GM12892 (cell line): Measurements from ENCODE around the gene GLCE. TPM values are rescaled to one million over a fixed set of nuclear protein-coding genes. Genes with fewer than 3 reads are reported as not detected.

Experiments
- DNase-seq: peaks from one replicate; pipeline ENCODE4 v3.0.0; 2011; ENCODE audit not compliant: insufficient read length
- FAIRE-seq: peaks from 2 replicates; lab custom pipeline; 2011; peaks lifted over from hg19 to GRCh38; lab: Jason Lieb, UNC
- POLR2A ChIP-seq: IDR thresholded peaks from 2 replicates; pipeline ENCODE4 v1.6.1; 2011; ENCODE audit warnings: low read depth, low read length, control low read depth
- POLR2AphosphoS5 ChIP-seq: IDR thresholded peaks from 2 replicates; pipeline ENCODE4 v1.6.1; 2011; ENCODE audit warnings: low read depth, low read length, control low read depth
- TAF1 ChIP-seq: IDR thresholded peaks from 2 replicates; pipeline ENCODE4 v1.6.1; 2011; ENCODE audit warnings: low read depth, mild to moderate bottlenecking, control low read depth, low read length, borderline replicate concordance
- polyA plus RNA-seq: library from polyadenylated mRNA; unstranded; fragments of >200 nt; gene quantifications from one replicate; pipeline ENCODE4 v1.2.1, GENCODE V29; 2012; ENCODE audit warnings: missing spikeins, inconsistent platforms; ENCODE audit not compliant: missing spikeins

The GLCE gene
- 1.4 TPM for polyA plus RNA-seq

- TF ChIP-seq POLR2AphosphoS5 (peak; percentile 53; the same call in 1 of the 2 replicates), TAF1 (peak; percentile 66), POLR2A (peak; percentile 72; the same call in 1 of the 2 replicates)
- peak; percentile 92 for DNase-seq
Measured at GRCh38 chr15:69160141-69160993, at the start of gene GLCE. GLCE (plus strand) TSS chr15:69160635; CDS start chr15:69255807, 95,172 bp downstream.

DNA sequence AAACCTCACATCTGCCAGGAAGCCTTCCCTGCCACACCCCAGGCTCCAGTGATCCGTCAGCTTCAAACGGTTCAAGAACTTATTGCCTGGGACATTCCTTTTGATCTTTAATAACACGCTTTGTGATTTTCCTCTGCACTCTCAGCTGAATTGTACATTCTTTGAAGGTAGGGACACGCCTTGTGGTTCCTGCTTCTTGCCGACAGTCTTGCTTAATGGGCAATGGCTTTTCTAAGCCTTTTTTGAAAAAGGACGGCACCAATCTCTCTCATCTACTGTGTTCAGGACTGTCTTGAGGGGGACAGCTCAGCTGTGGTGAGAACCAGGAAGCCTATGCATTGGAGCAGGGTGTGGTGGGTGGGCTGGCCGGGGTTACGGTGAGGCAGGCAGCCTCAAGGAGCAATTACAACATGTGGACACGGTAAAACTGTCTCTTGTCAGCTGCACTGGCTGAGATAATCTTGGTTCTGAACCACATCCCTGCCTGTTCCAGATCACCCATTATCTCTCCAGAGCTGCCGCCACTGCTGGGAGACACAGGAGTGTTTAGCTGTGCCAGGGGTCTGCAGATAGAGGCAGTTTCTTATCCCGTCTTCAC, 46.0 kb upstream of the GLCE start:
- TF ChIP-seq POLR2AphosphoS5 (no peak), POLR2A (no peak), TAF1 (no peak)
- FAIRE-seq, result no peak

More at GRCh38 chr15:69160141-69160993, at the start of gene GLCE:
- peak; percentile 95 for FAIRE-seq

DNA sequence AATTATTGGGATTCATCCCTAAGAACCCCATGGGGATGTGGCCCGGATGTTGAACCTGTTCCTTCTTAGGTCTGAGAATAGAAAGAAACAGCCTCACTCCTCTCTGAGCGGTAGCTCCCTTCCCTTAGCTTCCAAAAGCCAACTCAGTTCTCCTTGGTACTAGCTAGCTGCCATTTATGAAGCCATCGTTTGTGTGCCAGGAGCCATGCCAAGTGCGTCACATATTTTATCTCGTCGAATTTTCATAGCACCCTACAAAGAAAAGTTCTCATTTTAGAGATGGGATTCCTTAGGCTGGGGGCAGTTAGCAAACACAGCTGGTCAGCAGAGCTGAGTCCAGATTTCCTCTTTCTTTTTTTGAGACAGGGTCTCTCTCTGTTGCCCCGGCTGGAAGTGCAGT, 45.4 kb upstream of the GLCE start:
- no peak for FAIRE-seq
- no peak for DNase-seq

More for the DNA sequence above, 46.0 kb upstream of the GLCE start:
- no peak for DNase-seq

DNA sequence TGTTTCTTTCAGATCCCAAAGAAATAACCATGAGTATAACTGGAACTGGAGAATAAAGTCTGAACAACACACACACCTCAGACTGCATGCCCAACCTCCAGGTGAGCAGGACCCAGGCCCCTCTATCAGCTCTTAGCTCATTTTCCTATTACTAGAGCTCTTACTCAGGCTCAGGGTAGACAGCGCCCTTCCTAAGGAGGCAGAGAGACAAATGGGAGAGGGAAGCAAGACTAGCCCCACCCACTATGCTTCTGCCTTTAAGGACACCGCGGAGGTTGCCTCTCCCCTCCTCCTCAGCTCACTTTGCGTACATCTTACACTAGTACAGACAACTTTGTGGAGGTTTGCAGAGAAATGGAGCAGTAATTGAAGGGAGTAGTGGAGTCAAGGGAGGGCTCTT, 44.0 kb upstream of the GLCE start:
- TF ChIP-seq TAF1, result no peak
- no peak for TF ChIP-seq POLR2A
- no peak for TF ChIP-seq POLR2AphosphoS5
- FAIRE-seq (no peak), DNase-seq (no peak)

More for the DNA sequence above, 45.4 kb upstream of the GLCE start:
- TF ChIP-seq POLR2A (no peak), TAF1 (no peak), POLR2AphosphoS5 (no peak)

DNA sequence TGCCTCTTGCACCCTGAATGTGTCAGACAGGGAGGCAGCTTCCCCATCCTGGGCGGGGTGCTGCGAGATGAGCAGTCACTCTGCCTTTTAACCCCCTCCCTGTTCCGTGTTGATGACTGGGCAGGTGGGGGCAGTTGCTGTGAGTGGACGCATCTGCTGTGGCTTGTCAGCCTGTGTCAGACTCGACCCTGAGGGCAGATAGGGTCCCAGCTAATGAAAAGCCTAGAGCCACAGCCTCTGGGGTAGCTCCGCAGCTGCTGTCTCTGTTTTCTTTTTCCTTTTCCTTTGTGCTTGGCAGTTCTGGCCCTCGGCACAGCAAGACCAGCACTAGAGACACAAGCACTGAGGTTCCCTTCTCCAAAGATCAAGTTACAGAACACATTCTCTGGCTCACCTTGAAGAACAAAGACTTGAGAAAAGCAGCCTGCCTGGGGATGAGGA, 43.0 kb upstream of the GLCE start:
- TF ChIP-seq TAF1 (no peak), POLR2AphosphoS5 (no peak), POLR2A (no peak)
- DNase-seq, result no peak
- no peak for FAIRE-seq

DNA sequence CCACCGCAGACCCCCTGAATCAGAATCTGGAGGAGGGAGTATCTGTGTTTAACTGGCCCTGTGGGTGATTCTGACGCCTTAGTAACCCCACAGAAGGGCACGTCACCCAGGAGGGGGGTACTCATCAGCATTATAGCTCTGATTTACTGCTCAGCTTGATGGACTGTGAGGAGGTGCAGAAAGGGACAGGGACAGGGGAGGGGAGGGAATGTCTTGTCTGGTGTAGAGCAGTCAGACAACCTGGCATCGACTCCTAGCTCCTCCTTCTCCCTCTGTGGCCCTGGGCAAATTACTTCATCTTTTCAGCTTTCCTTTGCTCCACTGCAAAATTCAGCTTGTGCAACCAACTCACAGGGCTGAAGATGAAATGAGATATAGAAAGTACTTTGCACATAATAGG, 42.3 kb upstream of the GLCE start:
- no peak for DNase-seq
- no peak for TF ChIP-seq POLR2A
- no peak for TF ChIP-seq TAF1
- TF ChIP-seq POLR2AphosphoS5, result no peak
- no peak for FAIRE-seq

- no peak for TF ChIP-seq TAF1
- TF ChIP-seq POLR2A, result no peak
- no peak for TF ChIP-seq POLR2AphosphoS5
- FAIRE-seq (no peak), DNase-seq (no peak)
Measured at GRCh38 chr15:69119001-69119400, 41.4 kb upstream of the GLCE start.

DNA sequence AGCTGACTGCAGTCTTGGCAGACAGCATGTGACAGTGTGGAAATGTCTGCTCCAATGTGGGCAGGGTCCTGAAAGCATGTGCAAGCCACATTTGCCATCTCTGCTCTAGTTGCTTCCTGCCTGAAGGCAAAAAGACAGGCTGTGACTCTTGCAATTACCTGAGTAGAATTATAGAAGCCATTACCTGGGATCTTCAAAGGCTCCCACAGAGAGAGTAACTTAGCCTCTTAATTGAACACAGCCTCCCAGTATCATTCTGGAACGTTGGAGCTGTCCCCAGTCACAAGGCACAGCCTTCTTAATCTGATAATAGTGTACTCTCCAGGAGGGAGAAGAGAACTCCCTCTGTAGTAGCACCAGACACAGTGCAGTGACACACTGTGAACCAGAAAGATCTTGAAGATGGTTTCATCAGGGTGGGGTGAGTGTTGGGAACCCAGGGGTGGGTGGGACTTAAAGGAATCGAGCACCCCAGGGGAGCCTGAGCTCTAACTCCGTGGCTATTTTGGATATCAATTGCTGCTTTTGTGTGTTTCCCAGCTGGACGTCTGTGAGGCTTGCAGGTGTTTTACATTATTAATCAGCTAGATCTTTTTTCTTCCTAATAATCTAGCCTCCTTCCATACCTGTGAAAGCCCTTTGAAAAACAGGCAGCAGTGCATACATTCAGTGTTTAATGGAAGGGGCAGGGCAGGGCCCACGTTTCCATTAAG, 40.6 kb upstream of the GLCE start:
- TF ChIP-seq POLR2A, result no peak
- FAIRE-seq (no peak), DNase-seq (no peak)

GRCh38 chr15:69120732-69121131, 39.7 kb upstream of the GLCE start:
- FAIRE-seq, result no peak
- DNase-seq, result no peak
- TF ChIP-seq POLR2A (no peak), TAF1 (no peak)

GRCh38 chr15:69121198-69121828, 39.1 kb upstream of the GLCE start:
- DNase-seq (no peak), FAIRE-seq (no peak)
- TF ChIP-seq POLR2AphosphoS5 (no peak), POLR2A (no peak), TAF1 (no peak)

- FAIRE-seq (no peak), DNase-seq (no peak)
- TF ChIP-seq POLR2AphosphoS5, result no peak
- TF ChIP-seq TAF1, result no peak
- TF ChIP-seq POLR2A, result no peak
Measured at GRCh38 chr15:69125236-69125635, 35.2 kb upstream of the GLCE start.
